NCI-H748 (cell line): ENCODE measurements around the gene GNLY.

ENCODE experiments used
- DNase-seq: peaks from one replicate; lab custom pipeline; 2025; ENCODE audit not compliant: unreplicated experiment; lab: John Stamatoyannopoulos, UW

The GNLY gene

GRCh38 chr2:85681776-85682175, 12.4 kb upstream of the GNLY start:
- DNase-seq, result no peak

DNA sequence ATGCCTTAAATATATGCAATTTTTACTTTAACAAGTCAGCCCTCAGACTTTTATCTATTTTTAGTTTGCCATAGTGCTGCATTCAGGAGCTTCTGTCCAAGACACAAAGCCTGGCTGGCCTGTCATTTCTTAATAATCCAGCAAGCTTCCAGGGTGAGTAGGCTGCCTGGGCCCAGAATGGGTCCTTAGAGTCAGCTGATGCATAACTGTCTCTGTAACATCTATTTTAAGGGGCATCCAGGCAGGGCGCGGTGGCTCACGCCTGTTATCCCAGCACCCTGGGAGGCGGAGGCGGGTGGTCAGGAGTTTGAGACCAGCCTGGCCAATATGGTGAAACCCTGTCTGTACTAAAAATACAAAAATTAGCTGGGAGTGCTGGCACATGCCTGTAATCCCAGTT, 11.8 kb upstream of the GNLY start:
- DNase-seq, result no peak

GRCh38 chr2:85684380-85684779, 9.8 kb upstream of the GNLY start:
- no peak for DNase-seq

GRCh38 chr2:85684806-85685205, 9.4 kb upstream of the GNLY start:
- peak; percentile 70 for DNase-seq

DNA sequence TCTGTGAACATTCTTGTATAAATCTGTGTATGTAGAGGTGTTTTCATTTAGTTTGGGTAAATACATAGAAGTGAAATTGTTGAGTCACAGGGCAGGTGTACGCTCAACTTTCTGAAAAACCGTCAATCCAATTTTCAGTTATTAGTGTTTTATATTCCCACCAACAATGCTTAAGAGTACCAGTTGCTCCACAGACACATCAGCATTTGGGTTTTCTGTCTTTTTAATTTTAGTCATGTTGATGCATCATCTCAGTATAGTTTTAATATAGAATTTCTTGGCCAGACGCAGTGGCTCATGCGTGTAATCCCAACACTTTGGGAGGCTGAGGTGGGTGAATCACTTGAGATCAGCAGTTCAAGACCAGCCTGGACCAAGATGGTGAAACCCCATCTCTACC, 3.2 kb upstream of the GNLY start:
- DNase-seq, result no peak

DNA sequence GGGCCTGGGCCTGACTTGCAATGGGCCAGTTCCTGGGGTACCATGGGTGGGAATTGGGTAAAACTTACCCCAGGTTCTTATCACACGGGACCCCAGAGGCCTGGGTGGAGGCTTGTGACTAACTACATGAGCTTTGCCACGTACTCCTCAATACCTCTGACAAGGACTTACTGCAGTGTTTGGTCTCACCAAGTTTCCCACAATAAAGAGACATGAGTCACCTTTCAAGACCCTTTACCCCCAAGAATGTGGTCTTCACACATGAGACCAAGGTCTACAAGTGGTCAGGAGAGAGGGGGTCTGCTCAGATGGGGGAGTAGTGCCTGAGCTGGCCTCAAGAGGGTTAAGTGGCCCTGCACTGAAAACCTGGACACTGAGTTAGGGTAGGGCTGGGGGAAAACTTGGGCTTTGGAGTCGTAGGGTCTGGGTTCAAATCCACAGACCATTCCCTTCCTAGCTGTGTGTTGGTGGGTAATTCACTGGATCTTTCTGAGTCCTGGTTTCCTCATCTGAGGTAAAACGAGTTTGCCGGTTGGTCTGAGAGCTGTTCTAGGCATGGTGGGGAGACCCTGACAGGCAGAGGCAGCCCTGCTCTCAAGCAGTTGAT, 2.0 kb upstream of the GNLY start:
- no peak for DNase-seq

- no peak for DNase-seq
These were observed 963 bp downstream of the GNLY start for GRCh38 chr2:85695121-85695520.

DNA sequence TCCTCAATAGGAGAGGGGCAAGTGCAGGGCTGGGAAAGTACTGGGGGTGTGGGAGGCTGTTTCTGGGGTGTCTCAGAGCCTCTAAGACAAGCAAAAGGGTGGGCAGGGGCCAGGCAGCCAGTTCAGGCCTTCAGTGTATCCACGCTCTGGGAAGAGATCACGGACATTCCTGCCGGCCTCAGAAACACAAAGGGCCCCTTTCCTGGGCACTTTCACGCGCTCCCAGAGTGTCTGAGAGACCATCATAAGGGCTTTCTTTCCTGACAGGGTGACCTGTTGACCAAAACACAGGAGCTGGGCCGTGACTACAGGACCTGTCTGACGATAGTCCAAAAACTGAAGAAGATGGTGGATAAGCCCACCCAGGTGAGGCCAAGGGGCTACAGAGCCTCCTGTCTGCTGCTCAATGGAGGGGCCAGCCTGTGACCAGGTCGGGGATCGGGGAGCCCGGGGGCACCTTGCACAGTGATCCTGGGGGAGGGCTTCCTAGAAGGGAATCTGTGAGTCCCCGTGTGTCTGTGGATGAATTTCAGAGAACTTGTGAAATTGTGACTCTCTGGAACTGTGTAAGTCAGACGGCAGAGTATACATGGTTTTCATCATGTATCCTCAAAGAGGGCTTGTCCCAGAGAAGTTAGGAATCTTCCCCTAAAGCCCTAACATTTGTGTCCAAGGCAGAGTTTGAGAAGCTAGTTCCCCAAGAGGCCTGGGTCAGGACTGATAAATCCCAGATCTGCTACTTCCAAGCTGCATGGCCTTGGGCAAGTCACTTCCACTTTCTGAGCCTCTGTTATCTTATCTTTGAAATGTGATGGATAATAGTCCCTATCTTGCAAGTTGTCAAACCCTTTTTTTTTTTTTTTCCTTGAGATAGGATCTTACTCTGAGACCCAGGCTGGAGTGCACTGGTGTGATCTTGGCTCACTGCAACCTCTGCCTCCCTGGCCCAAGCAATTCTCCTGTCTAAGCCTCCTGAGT, 1.8 kb downstream of the GNLY start:
- no peak for DNase-seq

GRCh38 chr2:85697096-85697495, 2.9 kb downstream of the GNLY start:
- no peak for DNase-seq

DNA sequence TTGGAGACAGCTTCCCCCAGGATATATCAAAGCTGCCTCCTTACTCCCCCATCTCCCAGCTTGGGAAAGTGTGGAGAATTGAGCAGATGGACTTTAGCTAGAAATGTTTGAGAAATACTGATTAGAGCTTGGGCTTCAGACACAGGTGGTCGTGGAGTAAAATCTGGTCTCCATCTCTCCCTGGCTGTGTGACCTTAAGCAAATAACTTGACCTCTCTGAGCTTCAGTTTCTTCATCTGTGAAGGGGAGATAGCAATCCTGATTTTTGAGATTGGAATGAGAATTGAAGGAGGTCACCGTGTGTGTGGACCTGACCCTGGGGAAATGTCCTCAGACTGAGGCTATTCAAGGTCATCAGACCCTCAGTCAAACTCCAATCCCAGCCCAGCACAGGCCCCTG, 3.6 kb downstream of the GNLY start:
- DNase-seq, result no peak

DNA sequence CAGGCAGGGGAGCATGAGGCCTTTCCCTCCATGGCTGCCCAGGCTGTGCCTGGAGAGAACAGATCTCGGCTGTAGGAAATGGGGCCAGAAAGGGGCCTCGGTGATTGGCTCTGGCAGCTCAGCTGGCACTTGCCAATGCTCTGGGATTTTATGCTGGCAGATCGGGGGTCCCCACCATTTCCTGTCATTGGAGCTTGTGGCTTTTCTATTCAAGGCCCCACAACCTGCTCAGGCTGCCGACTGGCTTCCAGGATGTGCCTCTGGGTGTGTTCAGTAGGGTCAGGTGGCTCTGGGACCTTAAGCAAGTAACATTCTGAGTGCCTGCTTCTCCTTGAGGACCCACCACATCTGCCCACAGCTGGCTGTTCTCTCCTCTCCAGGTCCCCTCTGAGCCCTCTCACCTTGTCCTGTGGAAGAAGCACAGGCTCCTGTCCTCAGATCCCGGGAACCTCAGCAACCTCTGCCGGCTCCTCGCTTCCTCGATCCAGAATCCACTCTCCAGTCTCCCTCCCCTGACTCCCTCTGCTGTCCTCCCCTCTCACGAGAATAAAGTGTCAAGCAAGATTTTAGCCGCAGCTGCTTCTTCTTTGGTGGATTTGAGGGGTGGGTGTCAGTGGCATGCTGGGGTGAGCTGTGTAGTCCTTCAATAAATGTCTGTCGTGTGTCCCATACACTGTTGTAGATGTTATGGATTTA, 4.2 kb downstream of the GNLY start:
- DNase-seq, result no peak

DNA sequence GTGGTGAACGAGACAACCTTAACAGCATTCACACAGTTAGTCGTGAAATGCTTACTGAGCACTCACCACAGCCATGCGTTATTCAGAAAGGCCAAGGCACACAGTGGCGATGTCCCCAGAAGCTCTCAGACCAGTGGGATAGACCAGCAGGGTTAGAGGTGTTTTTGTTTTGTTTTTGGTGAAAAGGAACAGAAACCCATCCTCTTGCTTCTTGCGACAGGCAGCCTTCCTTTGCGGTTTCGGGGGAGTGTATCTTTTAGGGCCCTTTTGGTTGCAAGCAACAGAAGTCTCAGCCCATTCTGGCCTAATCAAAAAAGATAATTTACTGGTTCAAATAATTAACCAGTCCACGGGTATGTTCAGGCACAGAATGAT, 4.7 kb downstream of the GNLY start:
- no peak for DNase-seq

GRCh38 chr2:85699325-85699724, 5.2 kb downstream of the GNLY start:
- DNase-seq, result no peak

DNA sequence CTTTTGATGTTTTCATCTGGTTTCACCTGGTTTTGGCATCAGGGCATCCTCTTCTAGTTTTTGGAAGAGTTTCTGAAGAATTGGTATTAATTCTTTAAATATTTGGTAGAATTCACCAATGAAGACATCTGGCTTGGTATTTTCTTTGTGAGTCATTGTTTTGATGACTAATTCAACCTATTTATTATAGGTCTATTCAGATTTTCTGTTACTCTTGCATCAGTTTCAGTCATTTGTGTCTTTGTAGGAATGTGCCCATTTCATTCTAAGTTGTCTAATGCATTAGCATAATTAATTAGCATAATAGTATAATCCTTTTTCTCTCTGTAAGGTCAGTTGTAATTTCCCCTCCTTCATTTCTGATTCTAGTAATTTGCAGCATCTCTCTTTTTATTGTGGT, 8.0 kb downstream of the GNLY start:
- no peak for DNase-seq

DNA sequence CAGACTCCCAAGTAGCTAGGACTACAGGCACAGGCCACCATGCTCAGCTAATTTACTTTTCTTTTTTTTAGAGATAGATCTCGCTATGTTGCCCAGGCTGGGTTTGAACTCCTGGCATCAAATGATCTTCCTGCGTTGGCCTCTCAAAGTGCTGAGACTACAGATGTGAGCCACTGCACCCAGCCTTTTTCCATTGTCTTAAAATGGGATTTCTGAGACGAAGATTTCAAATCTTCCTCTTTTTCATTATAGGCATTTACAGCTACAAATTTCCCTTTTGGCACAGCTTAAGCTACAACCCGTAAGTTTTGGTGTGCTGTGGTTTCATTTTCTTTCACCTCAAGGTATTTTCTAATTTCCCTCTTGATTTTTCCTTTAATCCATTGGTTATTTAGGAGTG, 8.6 kb downstream of the GNLY start:
- DNase-seq, result no peak

GRCh38 chr2:85703329-85703728, 9.2 kb downstream of the GNLY start:
- DNase-seq, result no peak

DNA sequence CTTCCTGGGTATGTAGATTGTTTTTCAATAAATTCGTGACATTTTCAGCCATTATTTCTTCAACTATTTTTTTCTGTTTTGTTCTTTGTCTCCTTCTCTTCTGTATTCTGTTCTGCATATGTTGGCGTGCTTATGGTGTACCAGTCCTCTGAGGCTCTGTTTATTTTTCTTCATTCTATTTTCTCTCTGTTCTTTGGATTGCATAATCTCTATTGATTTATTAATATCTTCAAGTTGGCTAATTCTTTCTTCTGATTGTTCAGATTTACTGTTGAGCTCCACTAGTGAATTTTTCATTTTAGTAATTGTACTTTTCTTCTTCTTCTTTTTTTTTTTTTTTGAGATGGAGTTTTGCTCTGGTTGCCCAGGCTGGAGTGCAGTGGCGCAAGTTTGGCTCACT, 9.9 kb downstream of the GNLY start:
- no peak for DNase-seq

- no peak for DNase-seq
These were observed 10.9 kb downstream of the GNLY start for GRCh38 chr2:85704800-85705679.

GRCh38 chr2:85705680-85706039, 11.5 kb downstream of the GNLY start:
- DNase-seq, result no peak

- DNase-seq, result no peak
These were observed 11.9 kb downstream of the GNLY start for GRCh38 chr2:85706063-85706462.
